ENCODE results near the gene KYNU. TPM values are rescaled to one million over a fixed set of nuclear protein-coding genes. Genes with fewer than 3 reads are reported as not detected.
A peak's percentile ranks its signal among the peaks of the same experiment; 100 is the strongest.

The KYNU gene
- total and polyA plus RNA-seq, 2 of the 13 experiments (the other 11 are each of a cell fraction or from before 2014, with no cell fraction given), result 21.9 to 68.6 TPM

- TF ChIP-seq, protein P1, sequence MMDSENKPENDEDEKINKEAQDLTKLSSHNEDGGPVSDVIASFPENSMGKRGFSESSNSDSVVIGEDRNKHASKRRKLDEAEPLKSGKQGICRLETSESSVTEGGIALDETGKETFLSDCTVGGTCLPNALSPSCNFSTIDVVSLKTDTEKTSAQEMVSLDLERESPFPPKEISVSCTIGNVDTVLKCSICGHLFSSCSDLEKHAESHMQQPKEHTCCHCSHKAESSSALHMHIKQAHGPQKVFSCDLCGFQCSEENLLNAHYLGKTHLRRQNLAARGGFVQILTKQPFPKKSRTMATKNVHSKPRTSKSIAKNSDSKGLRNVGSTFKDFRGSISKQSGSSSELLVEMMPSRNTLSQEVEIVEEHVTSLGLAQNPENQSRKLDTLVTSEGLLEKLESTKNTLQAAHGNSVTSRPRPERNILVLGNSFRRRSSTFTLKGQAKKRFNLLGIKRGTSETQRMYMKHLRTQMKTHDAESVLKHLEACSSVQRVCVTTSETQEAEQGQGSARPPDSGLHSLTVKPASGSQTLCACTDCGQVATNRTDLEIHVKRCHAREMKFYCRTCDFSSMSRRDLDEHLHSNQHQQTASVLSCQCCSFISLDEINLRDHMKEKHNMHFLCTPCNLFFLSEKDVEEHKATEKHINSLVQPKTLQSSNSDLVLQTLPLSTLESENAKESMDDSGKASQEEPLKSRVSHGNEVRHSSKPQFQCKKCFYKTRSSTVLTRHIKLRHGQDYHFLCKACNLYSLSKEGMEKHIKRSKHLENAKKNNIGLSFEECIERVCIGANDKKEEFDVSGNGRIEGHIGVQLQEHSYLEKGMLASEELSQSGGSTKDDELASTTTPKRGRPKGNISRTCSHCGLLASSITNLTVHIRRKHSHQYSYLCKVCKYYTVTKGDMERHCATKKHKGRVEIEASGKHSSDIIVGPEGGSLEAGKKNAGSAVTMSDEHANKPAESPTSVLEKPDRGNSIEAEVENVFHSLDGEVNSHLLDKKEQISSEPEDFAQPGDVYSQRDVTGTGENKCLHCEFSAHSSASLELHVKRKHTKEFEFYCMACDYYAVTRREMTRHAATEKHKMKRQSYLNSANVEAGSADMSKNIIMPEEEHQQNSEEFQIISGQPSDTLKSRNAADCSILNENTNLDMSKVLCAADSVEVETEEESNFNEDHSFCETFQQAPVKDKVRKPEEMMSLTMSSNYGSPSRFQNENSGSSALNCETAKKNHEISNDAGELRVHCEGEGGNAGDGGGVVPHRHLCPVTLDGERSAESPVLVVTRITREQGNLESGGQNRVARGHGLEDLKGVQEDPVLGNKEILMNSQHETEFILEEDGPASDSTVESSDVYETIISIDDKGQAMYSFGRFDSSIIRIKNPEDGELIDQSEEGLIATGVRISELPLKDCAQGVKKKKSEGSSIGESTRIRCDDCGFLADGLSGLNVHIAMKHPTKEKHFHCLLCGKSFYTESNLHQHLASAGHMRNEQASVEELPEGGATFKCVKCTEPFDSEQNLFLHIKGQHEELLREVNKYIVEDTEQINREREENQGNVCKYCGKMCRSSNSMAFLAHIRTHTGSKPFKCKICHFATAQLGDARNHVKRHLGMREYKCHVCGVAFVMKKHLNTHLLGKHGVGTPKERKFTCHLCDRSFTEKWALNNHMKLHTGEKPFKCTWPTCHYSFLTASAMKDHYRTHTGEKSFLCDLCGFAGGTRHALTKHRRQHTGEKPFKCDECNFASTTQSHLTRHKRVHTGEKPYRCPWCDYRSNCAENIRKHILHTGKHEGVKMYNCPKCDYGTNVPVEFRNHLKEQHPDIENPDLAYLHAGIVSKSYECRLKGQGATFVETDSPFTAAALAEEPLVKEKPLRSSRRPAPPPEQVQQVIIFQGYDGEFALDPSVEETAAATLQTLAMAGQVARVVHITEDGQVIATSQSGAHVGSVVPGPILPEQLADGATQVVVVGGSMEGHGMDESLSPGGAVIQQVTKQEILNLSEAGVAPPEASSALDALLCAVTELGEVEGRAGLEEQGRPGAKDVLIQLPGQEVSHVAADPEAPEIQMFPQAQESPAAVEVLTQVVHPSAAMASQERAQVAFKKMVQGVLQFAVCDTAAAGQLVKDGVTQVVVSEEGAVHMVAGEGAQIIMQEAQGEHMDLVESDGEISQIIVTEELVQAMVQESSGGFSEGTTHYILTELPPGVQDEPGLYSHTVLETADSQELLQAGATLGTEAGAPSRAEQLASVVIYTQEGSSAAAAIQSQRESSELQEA (CRISPR knock-in tag; IDR thresholded peaks at IDR 0.05; ENCODE audit: not compliant biosample characterization), result no peak
- TF ChIP-seq ZNF770 (CRISPR knock-in tag; IDR thresholded peaks at IDR 0.05) (no peak), RFX1 (IDR thresholded peaks at IDR 0.05) (no peak), ZNF335 (CRISPR knock-in tag; IDR thresholded peaks at IDR 0.05) (no peak), ZNF678 (CRISPR knock-in tag; IDR thresholded peaks at IDR 0.05) (no peak), DBP (CRISPR knock-in tag; IDR thresholded peaks at IDR 0.05; ENCODE audit: not compliant biosample characterization) (no peak), GPN1 (CRISPR knock-in tag; IDR thresholded peaks at IDR 0.05; ENCODE audit: borderline replicate concordance) (no peak), ZKSCAN1 (IDR thresholded peaks at IDR 0.05; ENCODE audit: low read length) (no peak), TCF7 (IDR thresholded peaks at IDR 0.05; ENCODE audit: low read depth) (no peak), CEBPB (IDR thresholded peaks at IDR 0.05; ENCODE audit: borderline replicate concordance, low read depth, low read length) (peak; percentile 70; the same call in 1 of the 2 replicates), RERE (CRISPR knock-in tag; IDR thresholded peaks at IDR 0.05; ENCODE audit: low read depth) (no peak), HOXA7 (CRISPR knock-in tag; IDR thresholded peaks at IDR 0.05) (no peak), ZNF12 (CRISPR knock-in tag; IDR thresholded peaks at IDR 0.05) (no peak)
Observed at GRCh38 chr2:142869461-142870106, 7.9 kb upstream of the KYNU start (continued).

All from HepG2 (cell line).